Stimulated activated naive B cell treated with anti-CD40 and anti-IgM and Interleukin-4, amounts not matched to agents 10 μg/mL and 1 μg/mL and 100 μg/mL, for 72 hours (primary cell): ENCODE results near the gene SCYGR3.

ENCODE experiments used
- ATAC-seq, 2 donors: fragments of 150-1000 bp; cut with Tn5 transposase; replicated peaks; 2 replicates each; pipeline ENCODE4 v1.10.0; 2021; ENCODE audit warnings: moderate library complexity in 1 of 2
- DNase-seq: peaks from one replicate; pipeline ENCODE4 v3.0.0; 2021
- H3K27ac Mint-ChIP-seq: one replicate; pipeline ENCODE4 v1.8.0; 2022; ENCODE audit warnings: mild to moderate bottlenecking, mixed read lengths
- H3K27me3 Mint-ChIP-seq, 2 donors: one replicate each; pipeline ENCODE4 v1.8.0; 2022; ENCODE audit warnings: mixed read lengths in 2 of 2
- H3K36me3 Mint-ChIP-seq, 2 donors: one replicate each; pipeline ENCODE4 v1.8.0; 2022; ENCODE audit warnings: mixed read lengths in 2 of 2, mild to moderate bottlenecking in 1 of 2
- H3K4me1 Mint-ChIP-seq, 2 donors: one replicate each; pipeline ENCODE4 v1.8.0; 2022; ENCODE audit warnings: mixed read lengths in 2 of 2, mild to moderate bottlenecking in 1 of 2
- H3K4me3 Mint-ChIP-seq, 2 donors: one replicate each; pipeline ENCODE4 v1.8.0; 2022; ENCODE audit warnings: mild to moderate bottlenecking in 2 of 2, mixed read lengths in 2 of 2, moderate library complexity in 1 of 2
- H3K9me3 Mint-ChIP-seq, 2 donors: one replicate each; pipeline ENCODE4 v1.8.0; 2022; ENCODE audit warnings: mixed read lengths in 2 of 2, mild to moderate bottlenecking in 1 of 2

Gene SCYGR3

DNA sequence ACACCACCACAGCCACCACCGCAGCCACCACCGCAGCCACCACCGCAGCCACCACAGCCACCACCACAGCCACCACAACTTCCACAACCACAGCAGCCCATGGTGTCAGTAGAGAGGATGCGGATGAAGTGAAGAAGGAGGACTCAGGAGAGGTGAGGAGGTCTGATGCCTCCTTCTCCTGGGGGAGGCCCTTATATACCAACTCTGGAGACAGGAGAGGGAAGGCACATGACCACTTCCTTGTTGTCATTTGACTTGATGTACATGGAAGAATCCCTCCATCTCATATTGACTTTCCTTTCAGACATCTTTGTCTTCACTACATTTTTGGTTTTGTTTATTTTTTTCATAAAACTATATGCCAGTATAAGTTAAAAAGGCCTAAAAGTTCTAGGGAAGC, at the start of gene SCYGR3:
Gene SCYGR3, minus strand, starts transcription at position 101 of the 400 bp plus-strand sequence. Its CDS starts 0 bp downstream, at position 101.
- H3K36me3 Mint-ChIP-seq, result no peaks in the 10 kb centered on the region
- no peak within 1 kb of the TSS for H3K4me3 Mint-ChIP-seq
- no peak within 1 kb of the TSS for H3K27ac Mint-ChIP-seq
- peaks cover 0 to 2% of the 10 kb centered on the region in 2 donors for H3K4me1 Mint-ChIP-seq
- H3K27me3 Mint-ChIP-seq, result peaks cover 27 to 30% of the 10 kb centered on the region in 2 donors
- DNase-seq (no peak), ATAC-seq (no peak)
- H3K9me3 Mint-ChIP-seq, result no peaks in the 10 kb centered on the region

DNA sequence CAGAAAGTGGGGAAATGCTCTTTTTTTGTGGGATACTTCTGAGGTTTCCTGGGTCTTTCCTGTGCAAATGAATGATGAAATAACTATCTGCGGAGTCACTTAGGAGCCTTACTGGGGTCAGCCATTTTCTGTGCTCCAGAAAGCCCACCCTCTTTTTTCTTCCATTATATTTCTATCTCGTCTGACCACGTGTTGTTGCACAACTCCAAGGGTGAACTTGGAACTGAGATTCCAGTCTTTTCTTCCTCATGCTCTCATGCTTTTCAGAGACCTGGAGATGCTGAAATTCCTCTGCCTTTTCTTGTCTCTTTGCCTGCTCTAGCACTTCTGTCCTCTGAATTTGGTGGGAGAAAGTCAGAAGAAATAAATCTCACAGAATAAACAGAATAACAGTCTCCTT, 47.2 kb upstream of the SCYGR3 start:
- Mint-ChIP-seq H3K27ac (no peak overlapping the region), H3K36me3 (no peaks in the 10 kb centered on the region), H3K9me3 (no peaks in the 10 kb centered on the region), H3K4me1 (no peaks in the 10 kb centered on the region), H3K4me3 (no peak overlapping the region), H3K27me3 (no peaks in the 10 kb centered on the region)
- ATAC-seq (no peak), DNase-seq (no peak)

DNA sequence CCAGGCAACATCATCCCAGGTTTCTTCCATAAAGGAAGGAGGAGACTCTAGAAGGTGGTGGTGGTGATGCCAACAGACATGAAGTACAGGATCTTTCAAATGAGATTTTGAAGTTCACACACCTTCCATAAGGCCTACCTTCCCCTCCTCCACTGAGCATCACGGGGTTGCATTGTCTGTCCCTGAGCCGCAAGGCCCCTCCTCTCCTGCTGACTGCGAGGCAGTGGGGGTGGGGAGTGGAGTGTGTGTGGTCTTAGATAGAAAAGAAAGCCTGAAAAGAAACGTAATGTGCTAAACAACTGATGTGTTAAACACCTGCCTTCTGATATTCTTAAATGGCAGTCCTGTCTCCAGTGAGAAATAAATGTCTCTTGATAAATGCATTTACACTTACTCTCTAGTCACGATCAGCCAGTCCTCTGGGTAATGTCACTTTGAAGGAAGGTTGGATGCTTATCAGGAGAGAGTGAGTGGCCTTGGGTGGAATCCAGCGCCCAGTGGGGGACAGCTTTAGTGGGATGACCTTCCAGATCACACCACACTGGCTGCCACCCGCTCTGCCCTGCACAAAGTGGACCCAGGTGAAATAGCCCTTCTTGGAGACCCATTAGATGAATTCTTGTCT, 46.5 kb upstream of the SCYGR3 start:
- Mint-ChIP-seq H3K27ac (no peak overlapping the region), H3K4me1 (no peaks in the 10 kb centered on the region), H3K9me3 (no peaks in the 10 kb centered on the region), H3K4me3 (no peak overlapping the region), H3K36me3 (no peaks in the 10 kb centered on the region), H3K27me3 (no peaks in the 10 kb centered on the region)
- ATAC-seq, result no peak
- DNase-seq, result no peak

- Mint-ChIP-seq H3K27me3 (peaks cover 0 to 10% of the 10 kb centered on the region in 2 donors), H3K27ac (no peak overlapping the region)
These were observed 42.7 kb upstream of the SCYGR3 start for GRCh38 chr2:227657199-227657845.

GRCh38 chr2:227655454-227655853, 40.8 kb upstream of the SCYGR3 start:
- Mint-ChIP-seq H3K4me1 (no peaks in the 10 kb centered on the region), H3K4me3 (no peak overlapping the region), H3K9me3 (no peaks in the 10 kb centered on the region), H3K27me3 (peaks cover 0 to 10% of the 10 kb centered on the region in 2 donors), H3K36me3 (no peaks in the 10 kb centered on the region), H3K27ac (no peak overlapping the region)
- DNase-seq, result no peak
- peak in 1 of 2 donors; percentile 47 for ATAC-seq

More at GRCh38 chr2:227657199-227657845, 42.7 kb upstream of the SCYGR3 start:
- H3K4me3 Mint-ChIP-seq, result no peak overlapping the region
- H3K36me3 Mint-ChIP-seq, result no peaks in the 10 kb centered on the region
- no peaks in the 10 kb centered on the region for H3K9me3 Mint-ChIP-seq
- no peak for ATAC-seq
- no peak for DNase-seq
- no peaks in the 10 kb centered on the region for H3K4me1 Mint-ChIP-seq

GRCh38 chr2:227654426-227654825, 39.8 kb upstream of the SCYGR3 start:
- no peak for DNase-seq
- no peaks in the 10 kb centered on the region for H3K9me3 Mint-ChIP-seq
- ATAC-seq, result no peak
- no peak overlapping the region for H3K4me3 Mint-ChIP-seq
- H3K36me3 Mint-ChIP-seq, result no peaks in the 10 kb centered on the region
- H3K4me1 Mint-ChIP-seq, result no peaks in the 10 kb centered on the region
- H3K27me3 Mint-ChIP-seq, result peaks cover 9 to 10% of the 10 kb centered on the region in 2 donors
- no peak overlapping the region for H3K27ac Mint-ChIP-seq

- Mint-ChIP-seq H3K27ac (no peak overlapping the region), H3K4me3 (no peak overlapping the region), H3K4me1 (no peaks in the 10 kb centered on the region), H3K36me3 (no peaks in the 10 kb centered on the region), H3K27me3 (peaks cover 10 to 14% of the 10 kb centered on the region in 2 donors), H3K9me3 (no peaks in the 10 kb centered on the region)
- no peak for ATAC-seq
- no peak for DNase-seq
These were observed 38.8 kb upstream of the SCYGR3 start for GRCh38 chr2:227653419-227653818.

GRCh38 chr2:227643990-227644551, 29.4 kb upstream of the SCYGR3 start:
- no peaks in the 10 kb centered on the region for H3K36me3 Mint-ChIP-seq
- no peaks in the 10 kb centered on the region for H3K4me1 Mint-ChIP-seq
- H3K27ac Mint-ChIP-seq, result no peak overlapping the region
- DNase-seq (no peak), ATAC-seq (no peak)
- H3K27me3 Mint-ChIP-seq, result peaks cover 1 to 11% of the 10 kb centered on the region in 2 donors
- no peak overlapping the region for H3K4me3 Mint-ChIP-seq
- H3K9me3 Mint-ChIP-seq, result no peaks in the 10 kb centered on the region

DNA sequence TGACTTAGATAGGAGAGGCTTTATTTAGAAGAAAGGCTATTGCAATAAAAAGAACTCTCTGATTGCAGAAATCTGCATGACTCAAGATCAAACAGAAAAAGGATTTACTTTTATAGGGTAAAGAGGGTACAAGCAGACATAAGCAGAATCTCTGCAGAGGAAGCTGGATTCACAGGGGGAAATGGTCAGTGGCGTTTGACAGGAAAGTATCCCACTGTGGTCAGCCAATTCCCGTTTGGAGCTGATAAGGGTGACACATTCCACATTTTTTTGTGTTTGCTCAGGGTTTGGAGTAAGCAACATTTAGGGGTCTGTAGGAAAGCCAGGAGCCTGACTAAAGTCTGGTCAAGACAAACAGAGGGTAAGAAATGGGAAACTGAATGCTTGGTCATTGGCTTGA, 28.0 kb upstream of the SCYGR3 start:
- Mint-ChIP-seq H3K4me3 (no peak overlapping the region), H3K4me1 (no peaks in the 10 kb centered on the region), H3K36me3 (no peaks in the 10 kb centered on the region), H3K27me3 (peaks cover 0 to 4% of the 10 kb centered on the region in 2 donors), H3K9me3 (no peaks in the 10 kb centered on the region), H3K27ac (no peak overlapping the region)
- DNase-seq (no peak), ATAC-seq (no peak)

DNA sequence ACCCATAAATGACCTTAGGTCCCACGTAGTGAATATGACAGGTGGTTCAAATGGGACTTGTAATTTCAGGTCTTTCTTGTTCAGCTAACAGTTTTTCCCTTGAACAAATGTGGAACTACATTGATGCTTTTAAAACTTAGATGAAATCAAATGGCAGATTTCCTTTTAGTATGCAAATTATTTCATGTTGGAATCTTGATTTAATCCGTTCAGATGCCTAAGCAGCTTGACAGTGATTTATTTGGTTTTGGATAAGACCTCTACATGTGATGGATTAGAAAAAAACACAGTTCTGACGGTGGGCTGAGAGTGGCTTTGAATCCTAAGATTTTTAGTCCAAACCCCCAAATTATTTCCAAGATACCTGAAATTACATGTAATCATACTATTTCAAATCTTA, 19.6 kb upstream of the SCYGR3 start:
- H3K27me3 Mint-ChIP-seq, result peaks cover 12 to 18% of the 10 kb centered on the region in 2 donors
- no peaks in the 10 kb centered on the region for H3K4me1 Mint-ChIP-seq
- no peak overlapping the region for H3K4me3 Mint-ChIP-seq
- H3K9me3 Mint-ChIP-seq, result no peaks in the 10 kb centered on the region
- no peaks in the 10 kb centered on the region for H3K36me3 Mint-ChIP-seq
- H3K27ac Mint-ChIP-seq, result no peak overlapping the region
- DNase-seq (no peak), ATAC-seq (no peak)

- H3K27me3 Mint-ChIP-seq, result peaks cover 12 to 18% of the 10 kb centered on the region in 2 donors
- no peaks in the 10 kb centered on the region for H3K9me3 Mint-ChIP-seq
- no peak for DNase-seq
- no peak overlapping the region for H3K27ac Mint-ChIP-seq
- H3K4me3 Mint-ChIP-seq, result no peak overlapping the region
- no peaks in the 10 kb centered on the region for H3K36me3 Mint-ChIP-seq
- H3K4me1 Mint-ChIP-seq, result no peaks in the 10 kb centered on the region
- no peak for ATAC-seq
These were observed 18.2 kb upstream of the SCYGR3 start for GRCh38 chr2:227632827-227633226.

GRCh38 chr2:227630322-227630721, 15.7 kb upstream of the SCYGR3 start:
- no peaks in the 10 kb centered on the region for H3K4me1 Mint-ChIP-seq
- H3K36me3 Mint-ChIP-seq, result no peaks in the 10 kb centered on the region

GRCh38 chr2:227629435-227629834, 14.8 kb upstream of the SCYGR3 start:
- Mint-ChIP-seq H3K4me1 (no peaks in the 10 kb centered on the region), H3K27me3 (peaks cover 12 to 18% of the 10 kb centered on the region in 2 donors), H3K9me3 (no peaks in the 10 kb centered on the region), H3K36me3 (no peaks in the 10 kb centered on the region), H3K4me3 (no peak overlapping the region), H3K27ac (no peak overlapping the region)
- no peak for DNase-seq
- no peak for ATAC-seq

More at GRCh38 chr2:227630322-227630721, 15.7 kb upstream of the SCYGR3 start:
- DNase-seq, result no peak
- Mint-ChIP-seq H3K4me3 (no peak overlapping the region), H3K9me3 (no peaks in the 10 kb centered on the region), H3K27me3 (peaks cover 12 to 18% of the 10 kb centered on the region in 2 donors), H3K27ac (no peak overlapping the region)
- ATAC-seq, result no peak

DNA sequence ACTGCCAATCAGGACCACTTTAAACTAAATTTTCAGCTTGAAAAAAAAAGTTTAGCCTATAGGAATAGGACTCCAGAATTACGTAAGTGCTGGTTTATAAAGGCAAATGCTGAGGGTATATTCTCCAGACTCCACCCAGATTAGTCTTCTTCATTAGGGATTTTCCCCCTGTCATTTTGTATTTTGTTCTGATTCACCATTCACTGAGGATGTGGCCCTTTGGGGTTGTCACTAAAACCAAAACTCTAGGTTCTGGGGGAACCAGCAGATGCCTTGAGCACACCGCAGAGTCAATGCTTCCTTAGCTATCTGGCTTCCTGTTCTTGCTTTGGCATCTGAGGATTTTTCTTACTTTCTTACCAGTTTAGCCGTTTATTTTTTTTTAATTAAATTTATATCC, 13.1 kb upstream of the SCYGR3 start:
- Mint-ChIP-seq H3K9me3 (no peaks in the 10 kb centered on the region), H3K4me3 (no peak overlapping the region), H3K27ac (no peak overlapping the region), H3K36me3 (no peaks in the 10 kb centered on the region), H3K4me1 (no peaks in the 10 kb centered on the region), H3K27me3 (peaks cover 17 to 18% of the 10 kb centered on the region in 2 donors)
- ATAC-seq (peak; percentile 82 to 85), DNase-seq (no peak)

DNA sequence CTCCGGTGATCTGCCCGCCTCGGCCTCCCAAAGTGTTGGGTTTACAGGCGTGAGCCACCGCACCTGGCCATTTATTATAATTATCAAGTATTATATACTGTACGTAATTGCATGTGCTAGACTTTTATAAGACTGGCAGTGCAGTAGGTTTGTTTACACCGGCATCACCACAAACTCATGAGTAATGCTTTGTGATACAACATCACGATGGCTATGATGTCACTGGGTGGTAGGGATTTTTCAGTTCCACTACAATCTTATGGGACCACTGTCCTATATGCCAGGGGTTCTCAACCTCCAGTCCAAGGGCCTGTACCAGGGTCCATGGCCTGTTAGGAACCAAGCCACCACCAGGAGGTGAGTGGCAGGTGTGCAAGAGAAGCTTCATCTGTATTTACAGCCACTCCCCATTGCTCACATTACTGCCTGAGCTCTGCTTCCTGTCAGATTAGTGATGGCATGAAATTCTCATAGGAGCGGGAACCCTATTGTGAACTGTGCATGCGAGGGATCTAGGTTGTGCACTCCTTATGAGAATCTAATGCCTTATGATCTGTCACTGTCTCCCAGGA, 12.0 kb upstream of the SCYGR3 start:
- no peak for ATAC-seq
- DNase-seq, result no peak

More for the DNA sequence above, 12.0 kb upstream of the SCYGR3 start:
- Mint-ChIP-seq H3K4me3 (no peak overlapping the region), H3K9me3 (no peaks in the 10 kb centered on the region), H3K27me3 (peaks cover 19% of the 10 kb centered on the region in 2 donors), H3K27ac (no peak overlapping the region), H3K4me1 (no peaks in the 10 kb centered on the region), H3K36me3 (peaks cover 0 to 1% of the 10 kb centered on the region in 2 donors)
